Measurements from ENCODE around the gene EHD2.
"Not testable (repeated sequence)": the region's sequence is repeated elsewhere in the genome, so short reads cannot be mapped to it uniquely, and the experiment has no call there.

- TF ChIP-seq EZH2 (IDR thresholded peaks at IDR 0.05; ENCODE audit: low read length, unreplicated experiment); CTCF (conservative IDR thresholded peaks at IDR 0.05; ENCODE audit: low read depth, low read length); EZH2phosphoT487 (IDR thresholded peaks at IDR 0.05; ENCODE audit: borderline replicate concordance, low read length): not testable (repeated sequence)
Measured at GRCh38 chr19:47728295-47728694, 15.1 kb downstream of the EHD2 start.
